HUES48 (cell line): ENCODE results near the gene SH3RF3.

Experiments used
- H3K27ac ChIP-seq: one replicate; pipeline ENCODE4 v1.7.0; 2013; ENCODE audit warnings: low read depth, low read length, inconsistent platforms
- H3K27me3 ChIP-seq: 2 replicates; pipeline ENCODE4 v1.6.1; 2013; ENCODE audit warnings: mild to moderate bottlenecking, low read length; ENCODE audit not compliant: control insufficient read depth, insufficient read depth
- H3K36me3 ChIP-seq: 2 replicates; pipeline ENCODE4 v1.6.1; 2013; ENCODE audit warnings: low read length; ENCODE audit not compliant: control insufficient read depth, insufficient read depth
- H3K4me1 ChIP-seq: 2 replicates; pipeline ENCODE4 v1.6.1; 2013; ENCODE audit warnings: mild to moderate bottlenecking, low read length; ENCODE audit not compliant: control insufficient read depth, insufficient read depth
- H3K4me3 ChIP-seq: 2 replicates; pipeline ENCODE4 v1.5.1; 2013; ENCODE audit warnings: mild to moderate bottlenecking, low read depth, low read length
- H3K9ac ChIP-seq: 2 replicates; pipeline ENCODE4 v1.6.1; 2013; ENCODE audit warnings: mild to moderate bottlenecking, low read depth, low read length, moderate library complexity
- H3K9me3 ChIP-seq: 2 replicates; pipeline ENCODE4 v1.6.1; 2013; ENCODE audit warnings: low read length; ENCODE audit not compliant: control insufficient read depth, insufficient read depth

Gene SH3RF3

GRCh38 chr2:109476641-109477441, 347.8 kb downstream of the SH3RF3 start:
- no peaks in the 10 kb centered on the region for H3K9me3 ChIP-seq
- H3K4me1 ChIP-seq = no peaks in the 10 kb centered on the region
- no peak overlapping the region for H3K27ac ChIP-seq
- H3K9ac ChIP-seq = no peak overlapping the region
- no peaks in the 10 kb centered on the region for H3K27me3 ChIP-seq
- H3K4me3 ChIP-seq = no peak overlapping the region
- no peaks in the 10 kb centered on the region for H3K36me3 ChIP-seq

- H3K27me3 ChIP-seq = no peaks in the 10 kb centered on the region
- H3K36me3 ChIP-seq = no peaks in the 10 kb centered on the region
- no peak overlapping the region for H3K4me3 ChIP-seq
- no peak overlapping the region for H3K27ac ChIP-seq
- no peaks in the 10 kb centered on the region for H3K4me1 ChIP-seq
- H3K9me3 ChIP-seq = no peaks in the 10 kb centered on the region
- no peak overlapping the region for H3K9ac ChIP-seq
Observed at GRCh38 chr2:109478906-109479493, 350.0 kb downstream of the SH3RF3 start.

- Histone ChIP-seq H3K9ac (no peak overlapping the region), H3K27ac (no peak overlapping the region), H3K9me3 (no peaks in the 10 kb centered on the region), H3K27me3 (no peaks in the 10 kb centered on the region), H3K4me1 (no peaks in the 10 kb centered on the region), H3K36me3 (no peaks in the 10 kb centered on the region), H3K4me3 (no peak overlapping the region)
Observed at GRCh38 chr2:109479804-109480203, 350.8 kb downstream of the SH3RF3 start.

GRCh38 chr2:109480486-109481195, 351.6 kb downstream of the SH3RF3 start:
- no peaks in the 10 kb centered on the region for H3K4me1 ChIP-seq
- no peak overlapping the region for H3K9ac ChIP-seq
- no peaks in the 10 kb centered on the region for H3K9me3 ChIP-seq
- no peaks in the 10 kb centered on the region for H3K36me3 ChIP-seq
- H3K27me3 ChIP-seq = no peaks in the 10 kb centered on the region
- no peak overlapping the region for H3K4me3 ChIP-seq
- no peak overlapping the region for H3K27ac ChIP-seq

- no peak overlapping the region for H3K9ac ChIP-seq
- H3K4me3 ChIP-seq = no peak overlapping the region
- H3K27ac ChIP-seq = no peak overlapping the region
- no peaks in the 10 kb centered on the region for H3K36me3 ChIP-seq
- no peaks in the 10 kb centered on the region for H3K27me3 ChIP-seq
- no peaks in the 10 kb centered on the region for H3K9me3 ChIP-seq
- no peaks in the 10 kb centered on the region for H3K4me1 ChIP-seq
Observed at GRCh38 chr2:109481196-109481555, 352.2 kb downstream of the SH3RF3 start.

- no peaks in the 10 kb centered on the region for H3K9me3 ChIP-seq
- H3K36me3 ChIP-seq = no peaks in the 10 kb centered on the region
- no peak overlapping the region for H3K27ac ChIP-seq
Observed at GRCh38 chr2:109481599-109481998, 352.6 kb downstream of the SH3RF3 start.

GRCh38 chr2:109482361-109482861, 353.4 kb downstream of the SH3RF3 start:
- Histone ChIP-seq H3K9me3 (no peaks in the 10 kb centered on the region), H3K27me3 (no peaks in the 10 kb centered on the region), H3K4me3 (no peak overlapping the region), H3K4me1 (no peaks in the 10 kb centered on the region), H3K27ac (no peak overlapping the region), H3K36me3 (no peaks in the 10 kb centered on the region), H3K9ac (no peak overlapping the region)

More at GRCh38 chr2:109481599-109481998, 352.6 kb downstream of the SH3RF3 start:
- Histone ChIP-seq H3K4me3 (no peak overlapping the region), H3K4me1 (no peaks in the 10 kb centered on the region), H3K9ac (no peak overlapping the region), H3K27me3 (no peaks in the 10 kb centered on the region)

GRCh38 chr2:109486711-109487535, 357.9 kb downstream of the SH3RF3 start:
- Histone ChIP-seq H3K27me3 (no peaks in the 10 kb centered on the region), H3K4me3 (no peak overlapping the region), H3K9me3 (no peaks in the 10 kb centered on the region), H3K27ac (no peak overlapping the region), H3K4me1 (no peaks in the 10 kb centered on the region), H3K9ac (no peak overlapping the region), H3K36me3 (no peaks in the 10 kb centered on the region)

GRCh38 chr2:109487536-109487869, 358.5 kb downstream of the SH3RF3 start:
- H3K4me3 ChIP-seq = no peak overlapping the region
- no peak overlapping the region for H3K9ac ChIP-seq
- H3K27ac ChIP-seq = no peak overlapping the region
- H3K4me1 ChIP-seq = no peaks in the 10 kb centered on the region
- no peaks in the 10 kb centered on the region for H3K9me3 ChIP-seq
- H3K36me3 ChIP-seq = no peaks in the 10 kb centered on the region
- H3K27me3 ChIP-seq = no peaks in the 10 kb centered on the region

- Histone ChIP-seq H3K9me3 (no peaks in the 10 kb centered on the region), H3K27ac (no peak overlapping the region), H3K36me3 (no peaks in the 10 kb centered on the region), H3K4me1 (no peaks in the 10 kb centered on the region), H3K27me3 (no peaks in the 10 kb centered on the region), H3K9ac (no peak overlapping the region), H3K4me3 (no peak overlapping the region)
Observed at GRCh38 chr2:109487871-109488655, 359.1 kb downstream of the SH3RF3 start.
